Transverse colon (tissue), 4 donors: ENCODE data around the gene SMG1. TPM values are rescaled to one million over a fixed set of nuclear protein-coding genes. Genes with fewer than 3 reads are reported as not detected.
"Not testable (repeated sequence)": the region's sequence is repeated elsewhere in the genome, so short reads cannot be mapped to it uniquely, and the experiment has no call there.

Experiments
- DNase-seq: peaks from one replicate; pipeline ENCODE4 v3.0.0-alpha.2; 2019
- H3K27ac ChIP-seq, 4 donors: fragments of 200-600 bp; sonication (generic); 2 replicates each; pipeline ENCODE4 v1.5.1; 2016 to 2018; ENCODE audit warnings: inconsistent platforms in 4 of 4
- H3K27me3 ChIP-seq: fragments of 200-600 bp; sonication (generic); 2 replicates; pipeline ENCODE4 v1.5.1; 2017; ENCODE audit warnings: inconsistent platforms
- H3K36me3 ChIP-seq, 4 donors: fragments of 200-600 bp; sonication (generic); 2 replicates each; pipeline ENCODE4 v1.5.1; 2017 to 2019; ENCODE audit warnings: inconsistent platforms in 4 of 4
- H3K4me1 ChIP-seq, 4 donors: fragments of 200-600 bp; sonication (generic); 2 replicates each; pipeline ENCODE4 v1.5.1; 2017 to 2020; ENCODE audit warnings: inconsistent platforms in 4 of 4
- H3K4me3 ChIP-seq, 4 donors: fragments of 200-600 bp; sonication (generic); 1 replicate in 1 of 4; 2 replicates in 3 of 4; pipeline versions ENCODE4 v1.5.1 to v1.6.1; 2017 to 2019; ENCODE audit warnings: inconsistent platforms in 4 of 4
- H3K9me3 ChIP-seq, 2 donors: fragments of 200-600 bp; sonication (generic); 2 replicates each; pipeline ENCODE4 v1.5.1; 2017 to 2019; ENCODE audit warnings: inconsistent platforms in 2 of 2
- EP300 ChIP-seq: sonication (generic); formaldehyde crosslinking; IDR thresholded peaks from one replicate; pipeline ENCODE4 v1.6.1; 2017; ENCODE audit warnings: antibody characterized with exemption, low read depth
- POLR2A ChIP-seq: fragments of 450-650 bp; IDR thresholded peaks from one replicate; pipeline ENCODE4 v1.6.1; 2016; ENCODE audit warnings: antibody characterized with exemption, mild to moderate bottlenecking, moderate library complexity
- POLR2AphosphoS5 ChIP-seq, 3 donors: sonication (generic); formaldehyde crosslinking; IDR thresholded peaks; one replicate each; pipeline ENCODE4 v1.6.1; 2016; ENCODE audit warnings: antibody characterized with exemption in 3 of 3
- WGBS, 2 donors: methylation state at CpG; one replicate each; pipeline ENCODE4 v1.1.5; 2018; ENCODE audit warnings: low coverage in 1 of 2; 5-methylcytosine and 5-hydroxymethylcytosine counted together
- in situ Hi-C, 4 donors: fragments of 200-750 bp; cut with MboI; loops; one replicate each; pipeline versions ENCODE4 v1.15.0 to v1.15.1; 2017; ENCODE audit warnings: low sequenced_read_pairs in 3 of 4, low pct_ligation_motif_present in 1 of 4, low pct_unique_long_range_greater_than_20kb in 1 of 4
- intact Hi-C: fragments of 100-400 bp; cut with DNase I; formaldehyde crosslinking; loops from one replicate; pipeline ENCODE4 v1.15.1; 2023; ENCODE audit warnings: low total_unique reads
- total RNA-seq, 4 donors: library from RNA; depleted of rRNA; stranded (reverse); fragments of >200 nt; gene quantifications; one replicate each; pipeline ENCODE4 v1.1.0, GENCODE V29; 2016
- TF ChIP-seq, protein P1 (sequence below), 5 experiments: fragments of 200-600 bp in 3 of 5; fragments of 450-650 bp in 2 of 5; sonication (generic) in 3 of 5; IDR thresholded peaks; 1 replicate in 2 of 5; 2 replicates in 3 of 5; pipeline ENCODE4 v1.5.1; 2016 to 2017; ENCODE audit warnings: antibody characterized with exemption in 5 of 5, inconsistent platforms in 3 of 5, mild to moderate bottlenecking in 2 of 5, moderate library complexity in 1 of 5

Gene SMG1
- total RNA-seq, 4 donors from 2014 or later, result 115 to 159 (median 127) TPM

GRCh38 chr16:18783430-18784341, 142.5 kb downstream of the SMG1 start:
- no peaks in the 10 kb centered on the region for H3K27me3 ChIP-seq
- H3K4me3 ChIP-seq, result no peak overlapping the region
- peaks cover 9 to 39% (median 35%) of the 10 kb centered on the region in 4 donors for H3K4me1 ChIP-seq
- H3K36me3 ChIP-seq, result peaks cover 0 to 57% (median 28%) of the 10 kb centered on the region in 4 donors
- intact Hi-C loops (no loop called here), in situ Hi-C loops (no loop called here)
- 80 to 81% methylated on average over 6 to 17 of the region's 17 CpGs for WGBS, 2 donors
- H3K27ac ChIP-seq, result no peak overlapping the region
- DNase-seq, result no peak
- TF ChIP-seq, protein P1, sequence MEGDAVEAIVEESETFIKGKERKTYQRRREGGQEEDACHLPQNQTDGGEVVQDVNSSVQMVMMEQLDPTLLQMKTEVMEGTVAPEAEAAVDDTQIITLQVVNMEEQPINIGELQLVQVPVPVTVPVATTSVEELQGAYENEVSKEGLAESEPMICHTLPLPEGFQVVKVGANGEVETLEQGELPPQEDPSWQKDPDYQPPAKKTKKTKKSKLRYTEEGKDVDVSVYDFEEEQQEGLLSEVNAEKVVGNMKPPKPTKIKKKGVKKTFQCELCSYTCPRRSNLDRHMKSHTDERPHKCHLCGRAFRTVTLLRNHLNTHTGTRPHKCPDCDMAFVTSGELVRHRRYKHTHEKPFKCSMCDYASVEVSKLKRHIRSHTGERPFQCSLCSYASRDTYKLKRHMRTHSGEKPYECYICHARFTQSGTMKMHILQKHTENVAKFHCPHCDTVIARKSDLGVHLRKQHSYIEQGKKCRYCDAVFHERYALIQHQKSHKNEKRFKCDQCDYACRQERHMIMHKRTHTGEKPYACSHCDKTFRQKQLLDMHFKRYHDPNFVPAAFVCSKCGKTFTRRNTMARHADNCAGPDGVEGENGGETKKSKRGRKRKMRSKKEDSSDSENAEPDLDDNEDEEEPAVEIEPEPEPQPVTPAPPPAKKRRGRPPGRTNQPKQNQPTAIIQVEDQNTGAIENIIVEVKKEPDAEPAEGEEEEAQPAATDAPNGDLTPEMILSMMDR (IDR thresholded peaks at IDR 0.05), result no peak
- TF ChIP-seq POLR2A (no peak), EP300 (no peak), POLR2AphosphoS5 (IDR thresholded peaks at IDR 0.05) (no peak)
- H3K9me3 ChIP-seq, result no peaks in the 10 kb centered on the region

DNA sequence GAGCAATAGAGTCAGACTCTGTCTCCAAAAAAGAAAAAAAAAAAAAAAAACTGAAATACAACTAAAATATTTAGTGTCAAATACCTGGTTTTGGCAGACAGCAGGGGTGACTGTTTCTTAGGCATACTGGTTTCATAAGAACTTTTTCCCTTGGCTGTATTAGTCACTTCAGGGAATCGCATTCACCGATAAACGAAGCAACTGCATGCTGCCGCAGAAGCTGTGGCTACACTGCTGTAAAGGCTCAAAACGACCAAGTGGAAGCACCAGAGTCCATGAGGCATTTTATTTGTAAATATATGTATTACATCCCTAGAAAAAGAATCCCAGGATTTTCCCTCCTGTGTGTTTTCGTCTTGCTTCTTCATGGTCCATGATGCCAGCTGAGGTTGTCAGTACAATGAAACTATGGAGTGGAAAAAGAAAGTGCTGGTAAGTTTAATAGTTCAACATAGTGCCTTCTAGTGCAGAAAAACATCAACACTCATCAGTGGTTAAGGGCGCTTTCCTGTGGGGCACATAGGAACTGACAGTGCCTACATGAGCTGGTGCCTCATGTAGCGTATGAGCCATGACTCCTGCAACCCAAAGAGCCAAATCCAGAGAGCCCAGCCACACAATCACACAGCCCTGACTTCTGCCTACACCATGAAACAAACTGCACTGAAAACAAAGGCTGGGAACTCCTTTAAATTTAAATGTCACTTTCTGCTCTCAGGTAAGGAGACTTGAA, 143.3 kb downstream of the SMG1 start:
- intact Hi-C loops, result no loop called here
- no peak for DNase-seq
- H3K27me3 ChIP-seq, result no peaks in the 10 kb centered on the region
- in situ Hi-C loops, result no loop called here
- H3K27ac ChIP-seq, result no peak overlapping the region
- no peak overlapping the region for H3K4me3 ChIP-seq
- TF ChIP-seq POLR2A (no peak), EP300 (no peak), POLR2AphosphoS5 (IDR thresholded peaks at IDR 0.05) (no peak)
- TF ChIP-seq, protein P1 (IDR thresholded peaks at IDR 0.05), result no peak
- peaks cover under 1 to 31% (median 27%) of the 10 kb centered on the region in 4 donors for H3K4me1 ChIP-seq
- peaks cover 0 to 51% (median 25%) of the 10 kb centered on the region in 4 donors for H3K36me3 ChIP-seq
- WGBS, 2 donors, result 87% methylated on average over 8 of the region's 8 CpGs; no CpG with 5 or more reads in 1 of the 2 donors
- no peaks in the 10 kb centered on the region for H3K9me3 ChIP-seq

GRCh38 chr16:18781232-18781631, 145.0 kb downstream of the SMG1 start:
- in situ Hi-C loops, DNase-seq, H3K27ac ChIP-seq, H3K27me3 ChIP-seq, H3K9me3 ChIP-seq, H3K4me3 ChIP-seq, intact Hi-C loops: not testable (repeated sequence)
- 85% methylated on average over 2 of the region's 6 CpGs; no CpG with 5 or more reads in 1 of the 2 donors for WGBS, 2 donors
- H3K4me1 ChIP-seq, result peaks cover 0 to 15% (median 12%) of the 10 kb centered on the region in 4 donors
- peaks cover 0 to 36% (median 17%) of the 10 kb centered on the region in 4 donors for H3K36me3 ChIP-seq

GRCh38 chr16:18780460-18781026, 145.7 kb downstream of the SMG1 start:
- 57 to 60% methylated on average over 1 to 7 of the region's 8 CpGs for WGBS, 2 donors
- H3K36me3 ChIP-seq, result peaks cover 0 to 29% (median 14%) of the 10 kb centered on the region in 4 donors
- H3K4me3 ChIP-seq, H3K4me1 ChIP-seq, H3K27ac ChIP-seq, in situ Hi-C loops, intact Hi-C loops, DNase-seq, H3K27me3 ChIP-seq, H3K9me3 ChIP-seq: not testable (repeated sequence)

GRCh38 chr16:18777664-18778063, 148.5 kb downstream of the SMG1 start:
- H3K4me3 ChIP-seq, H3K9me3 ChIP-seq, intact Hi-C loops, H3K27ac ChIP-seq, in situ Hi-C loops, DNase-seq, H3K4me1 ChIP-seq, H3K27me3 ChIP-seq, H3K36me3 ChIP-seq: not testable (repeated sequence)
- 88% methylated on average over 1 of the region's 1 CpG; no CpG with 5 or more reads in 1 of the 2 donors for WGBS, 2 donors

DNA sequence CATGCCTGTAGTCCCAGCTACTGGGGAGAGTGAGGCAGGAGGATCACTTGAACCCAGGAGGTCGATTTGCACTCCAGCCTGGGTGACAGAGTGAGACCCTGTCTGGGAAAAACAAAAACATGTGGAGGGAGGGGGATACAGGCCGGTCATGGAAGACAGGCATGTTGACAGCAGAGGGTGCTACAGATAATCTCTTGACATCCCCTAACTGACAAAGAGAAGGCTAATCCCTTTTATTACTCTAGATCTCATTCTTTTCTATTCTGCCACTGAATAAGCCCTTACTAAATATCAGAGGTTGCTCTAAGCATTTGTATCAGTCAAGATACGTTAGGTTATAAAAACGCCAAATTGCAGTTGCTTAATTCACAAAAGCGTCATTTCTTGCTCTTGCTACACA, 149.9 kb downstream of the SMG1 start:
- H3K4me3 ChIP-seq, intact Hi-C loops, H3K27ac ChIP-seq, H3K27me3 ChIP-seq, H3K36me3 ChIP-seq, H3K9me3 ChIP-seq, H3K4me1 ChIP-seq, DNase-seq, in situ Hi-C loops: not testable (repeated sequence)
- 74 to 79% methylated on average over 5 of the region's 5 CpGs for WGBS, 2 donors

DNA sequence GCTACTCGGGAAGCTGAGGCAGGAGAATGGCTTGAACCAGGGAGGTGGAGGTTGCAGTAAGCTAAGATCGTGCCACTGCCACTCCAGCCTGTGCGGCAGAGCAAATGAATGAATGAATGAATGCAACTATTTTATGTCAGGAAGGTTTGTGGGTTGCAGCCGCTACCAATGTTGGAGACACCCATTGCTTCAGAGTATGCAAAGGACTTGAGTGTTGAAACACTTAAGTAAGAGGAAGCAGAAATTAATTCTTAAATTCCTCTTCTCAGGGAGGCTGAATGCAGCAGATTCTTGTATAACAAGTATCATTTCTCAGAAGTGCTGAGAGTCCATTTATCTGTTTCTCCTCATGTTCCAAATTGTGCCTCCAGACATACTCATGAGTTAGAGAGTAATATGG, 151.6 kb downstream of the SMG1 start:
- intact Hi-C loops, DNase-seq: not testable (repeated sequence)

DNA sequence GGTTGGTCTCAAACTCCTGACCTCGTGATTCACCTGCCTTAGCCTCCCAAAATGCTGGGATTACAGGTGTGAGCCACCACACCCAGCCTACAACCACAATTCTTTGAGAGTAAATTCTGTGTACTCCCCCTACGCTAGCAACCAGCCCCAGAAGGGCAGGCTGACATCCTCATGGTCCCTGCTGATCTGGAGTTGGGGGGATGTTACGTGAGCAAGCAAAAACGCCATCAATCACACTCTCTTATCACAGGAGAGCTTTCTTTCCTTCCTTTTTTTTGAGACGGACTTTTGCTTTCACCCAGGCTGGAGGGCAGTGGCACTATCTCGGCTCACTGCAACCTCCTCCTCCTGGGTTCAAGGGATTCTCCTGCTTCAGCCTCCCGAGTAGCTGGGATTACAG, 154.0 kb downstream of the SMG1 start:
- H3K27ac ChIP-seq, intact Hi-C loops, H3K4me1 ChIP-seq, H3K4me3 ChIP-seq, H3K27me3 ChIP-seq, H3K36me3 ChIP-seq, in situ Hi-C loops, DNase-seq, H3K9me3 ChIP-seq: not testable (repeated sequence)
- 79 to 89% methylated on average over 5 to 7 of the region's 7 CpGs for WGBS, 2 donors

More for the DNA sequence above, 151.6 kb downstream of the SMG1 start:
- H3K4me3 ChIP-seq, H3K9me3 ChIP-seq, H3K27me3 ChIP-seq, H3K36me3 ChIP-seq, H3K4me1 ChIP-seq, in situ Hi-C loops, H3K27ac ChIP-seq: not testable (repeated sequence)
- WGBS, 2 donors, result 92 to 93% methylated on average over 2 to 4 of the region's 4 CpGs
